Left forelimb (tissue), 1 donor: ENCODE measurements around the gene WDR27.

Source experiments
- DNase-seq: peaks from one replicate; pipeline ENCODE4 v3.0.0-alpha.2; 2018; ENCODE audit warnings: low spot score

The WDR27 gene

DNA sequence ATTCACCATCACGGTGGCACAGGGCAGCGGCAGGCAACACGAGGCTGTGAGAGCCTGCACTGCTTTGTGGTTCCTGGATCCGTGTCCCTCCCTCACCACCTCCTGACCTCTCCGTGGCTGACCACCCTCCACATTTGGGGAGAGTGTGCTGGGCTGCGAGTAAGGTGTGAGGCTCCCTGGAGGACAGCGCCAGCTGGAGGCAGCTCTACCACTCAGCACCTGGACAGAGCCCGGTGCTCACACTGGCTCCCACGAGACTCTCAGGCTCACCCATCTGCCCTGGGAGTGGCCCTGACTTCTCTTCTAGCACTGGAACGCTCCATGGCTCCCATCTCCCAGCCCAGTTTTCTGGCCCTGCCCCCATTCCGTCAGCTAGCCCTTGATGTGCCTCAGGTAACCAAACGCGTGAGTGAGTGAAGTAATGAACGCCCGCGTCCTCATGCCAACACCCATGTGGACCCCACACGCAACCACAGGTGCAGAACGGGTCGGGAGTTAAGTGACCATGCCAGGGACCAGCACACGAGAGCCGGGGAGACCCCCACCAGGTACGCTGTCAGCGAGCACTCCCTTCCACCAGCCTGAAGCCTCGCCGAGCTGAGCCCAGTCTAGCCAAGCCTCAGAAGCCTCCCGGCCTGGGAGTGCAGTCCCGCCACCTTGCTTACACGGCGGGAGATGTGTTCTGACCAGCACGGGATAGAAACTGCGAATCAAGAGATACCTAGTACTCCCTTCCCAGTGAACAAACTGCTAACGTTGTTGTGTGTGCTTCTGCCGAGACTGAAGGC, 137.2 kb downstream of the WDR27 start:
- DNase-seq: no peak

DNA sequence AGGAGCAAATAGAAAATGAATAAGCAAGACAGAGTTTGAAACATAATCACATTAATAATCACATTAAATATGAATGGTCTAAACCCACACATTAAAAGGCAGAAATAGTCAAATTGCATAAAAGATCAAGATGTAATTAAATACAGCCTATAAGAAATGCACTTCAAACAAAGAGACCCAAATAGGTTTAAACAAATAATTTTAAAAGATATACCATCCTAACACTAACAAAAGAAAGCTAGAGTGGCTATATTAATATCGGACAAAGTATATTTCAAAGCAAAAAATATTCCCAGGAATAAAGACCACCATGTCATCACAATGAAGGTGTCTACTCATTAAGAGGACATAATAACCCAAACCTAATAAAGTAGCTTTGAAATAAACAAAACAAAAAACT, 140.2 kb downstream of the WDR27 start:
- no peak for DNase-seq

DNA sequence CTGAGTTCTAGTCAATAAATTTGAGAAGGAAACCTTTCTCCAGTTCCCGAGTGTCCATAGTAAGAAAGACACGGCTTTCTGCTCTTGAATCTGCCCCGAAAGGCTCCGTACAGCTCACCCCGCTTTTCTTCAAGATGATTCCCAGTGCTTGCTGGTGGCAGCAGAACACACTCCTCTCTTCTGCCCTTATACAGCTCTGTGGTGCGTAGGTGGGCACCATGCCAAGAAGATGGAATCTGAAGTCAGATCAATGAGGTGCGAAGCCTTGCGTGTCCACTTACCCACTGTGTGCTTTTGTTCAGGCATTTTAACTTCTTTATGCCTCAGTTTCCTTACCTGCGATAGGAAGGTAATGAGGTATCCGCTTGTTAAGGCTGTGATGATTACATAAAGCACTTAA, 142.2 kb downstream of the WDR27 start:
- no peak for DNase-seq

DNA sequence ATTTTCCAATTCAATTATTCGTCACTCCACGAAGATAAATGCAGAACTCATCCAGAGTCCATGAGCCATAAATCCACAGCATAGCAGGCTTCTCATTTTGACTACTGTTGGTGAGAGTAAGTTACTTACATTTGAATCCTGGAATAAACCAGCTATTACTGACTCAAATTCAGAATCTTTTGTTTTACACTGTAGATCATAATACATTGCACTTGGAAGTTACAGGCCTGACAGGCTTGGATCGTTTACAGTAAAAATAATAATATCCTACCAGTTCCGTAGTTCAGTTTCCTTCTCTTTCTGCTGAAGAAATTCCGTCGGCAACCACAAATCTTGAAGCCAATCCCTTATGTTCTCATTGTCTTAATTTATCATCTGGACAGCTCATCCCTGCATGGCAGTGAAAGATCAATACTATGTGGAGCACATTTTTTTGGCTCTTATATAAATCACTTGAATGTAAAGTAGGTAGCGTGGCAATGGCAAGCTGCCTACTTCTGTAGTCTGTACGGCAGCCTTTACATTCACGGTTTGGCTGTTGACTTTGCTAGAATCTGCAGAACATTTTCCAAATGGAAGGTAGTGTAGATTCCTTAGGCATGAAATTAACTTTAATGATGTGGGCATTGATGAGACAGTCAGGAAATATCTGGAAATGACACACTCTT, 142.9 kb downstream of the WDR27 start:
- DNase-seq: no peak

DNA sequence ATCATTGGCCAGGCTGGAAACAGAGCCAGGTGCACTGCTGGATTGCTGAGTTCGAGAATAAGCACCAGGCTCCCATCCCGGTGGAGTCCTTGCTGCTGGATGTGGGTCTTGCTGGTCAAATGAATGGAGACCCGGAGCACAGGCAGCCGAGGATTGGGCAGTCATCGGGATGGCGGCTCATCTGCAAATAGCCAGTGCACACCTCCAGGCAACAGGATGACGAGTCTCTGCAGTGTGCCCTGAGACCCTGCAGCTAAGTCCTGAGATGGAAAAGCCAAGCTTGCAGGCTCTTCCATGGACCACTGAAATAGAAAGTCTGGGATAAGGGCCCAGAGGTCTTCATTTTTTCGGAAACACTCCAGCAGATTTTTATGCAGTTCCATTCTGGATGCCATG, 143.5 kb downstream of the WDR27 start:
- no peak for DNase-seq

DNA sequence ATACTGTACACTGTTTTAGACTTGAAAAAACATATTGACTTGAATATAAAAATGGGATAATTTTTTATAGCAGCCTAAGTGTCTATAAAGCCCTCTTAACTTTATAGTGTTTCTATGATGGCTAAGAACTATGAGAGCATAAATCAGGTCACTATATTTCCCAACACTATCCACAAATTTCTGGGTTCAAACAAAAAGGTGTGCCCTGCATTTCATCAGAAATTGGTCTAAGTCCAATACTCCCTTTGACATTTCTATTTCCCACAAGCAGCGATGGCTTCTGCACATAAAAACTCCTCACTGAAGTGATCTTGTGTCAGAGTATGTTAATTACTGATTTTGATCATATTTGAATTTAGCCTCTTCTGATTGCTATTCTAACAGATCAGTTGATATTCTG, 143.9 kb downstream of the WDR27 start:
- no peak for DNase-seq

DNA sequence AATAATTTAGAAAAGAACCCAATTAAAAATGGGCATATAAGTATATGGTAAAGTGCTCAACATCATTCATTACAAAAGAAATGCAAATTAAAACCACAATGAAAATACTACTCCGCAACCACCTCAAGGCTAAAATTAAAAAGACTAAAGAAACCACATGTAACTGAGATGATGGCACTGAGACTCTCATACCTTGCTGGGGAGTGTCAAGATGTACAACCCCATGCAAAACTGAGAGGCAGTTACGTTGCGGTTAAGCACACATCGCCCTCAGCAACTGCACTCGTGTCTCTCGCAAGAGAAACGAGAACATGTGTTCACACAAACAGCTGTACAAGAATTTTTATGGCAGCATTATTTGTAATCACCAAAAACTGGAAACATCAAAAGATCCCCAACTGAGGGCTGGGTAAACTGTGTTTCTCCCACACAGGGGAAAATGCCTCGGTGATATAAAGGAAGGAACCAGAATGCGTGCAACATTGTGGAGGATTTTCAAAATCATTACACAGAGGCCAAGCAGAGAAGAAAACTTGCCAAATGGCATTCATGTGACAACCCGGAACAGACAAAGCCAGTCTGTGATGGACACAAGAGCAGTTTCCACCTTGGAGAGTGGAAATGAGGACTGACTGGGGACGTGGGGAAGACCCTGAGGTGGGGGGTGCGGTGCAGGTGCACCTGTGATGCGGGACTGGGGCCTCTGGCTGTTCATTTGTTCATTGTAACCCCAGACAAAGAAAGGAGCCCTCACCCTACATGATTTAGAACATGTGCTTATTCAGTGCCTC, 144.9 kb downstream of the WDR27 start:
- no peak for DNase-seq

DNA sequence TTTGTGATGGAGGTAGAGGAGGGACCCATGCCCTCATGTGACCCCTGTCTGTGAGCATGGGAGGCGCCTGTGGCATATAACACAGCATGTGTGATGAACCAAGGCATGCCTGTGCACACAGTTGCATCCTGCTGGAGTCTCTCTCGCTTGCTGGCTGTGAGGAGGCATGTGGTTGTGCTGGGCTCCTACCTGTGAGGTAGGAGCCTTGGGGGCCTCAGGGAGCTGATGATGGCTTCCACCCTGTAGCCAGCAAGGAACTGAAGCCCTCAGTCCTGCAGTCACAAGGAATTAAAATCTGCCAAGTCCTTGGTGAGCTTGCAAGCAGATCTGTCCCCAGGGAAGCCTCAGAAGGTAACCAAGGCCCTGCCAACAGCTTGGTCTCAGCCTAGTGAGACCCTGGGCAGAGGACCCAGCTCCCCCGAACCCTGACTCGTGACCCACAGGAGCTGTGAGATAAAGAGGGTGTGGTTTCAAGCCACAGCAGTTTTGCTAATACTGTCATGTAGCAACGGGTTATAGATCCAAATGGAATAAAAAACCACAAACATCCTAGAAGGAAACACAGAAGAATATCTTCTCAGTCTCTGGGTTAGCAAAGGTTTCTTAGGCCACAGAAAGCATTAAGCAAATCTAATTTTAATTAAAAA, 145.7 kb downstream of the WDR27 start:
- DNase-seq: no peak

DNA sequence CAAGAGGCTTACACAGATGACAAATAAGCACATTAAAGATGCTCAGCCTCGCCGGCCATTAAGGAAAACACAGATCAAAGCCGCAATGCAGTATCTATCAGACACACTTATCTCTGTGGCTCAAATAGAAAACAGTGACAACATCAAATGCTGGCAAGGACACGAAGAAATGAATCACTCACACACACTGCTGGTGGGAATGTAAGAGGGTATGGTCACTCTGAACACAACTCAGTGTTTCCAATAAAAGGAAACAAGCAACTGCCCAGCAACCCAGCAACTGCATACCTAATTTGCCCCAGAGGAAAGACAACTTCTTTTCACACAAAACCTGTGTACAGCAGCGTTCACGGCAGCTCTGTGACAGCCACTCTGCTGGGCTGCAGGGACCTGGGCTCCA, 155.8 kb downstream of the WDR27 start:
- no peak for DNase-seq

DNA sequence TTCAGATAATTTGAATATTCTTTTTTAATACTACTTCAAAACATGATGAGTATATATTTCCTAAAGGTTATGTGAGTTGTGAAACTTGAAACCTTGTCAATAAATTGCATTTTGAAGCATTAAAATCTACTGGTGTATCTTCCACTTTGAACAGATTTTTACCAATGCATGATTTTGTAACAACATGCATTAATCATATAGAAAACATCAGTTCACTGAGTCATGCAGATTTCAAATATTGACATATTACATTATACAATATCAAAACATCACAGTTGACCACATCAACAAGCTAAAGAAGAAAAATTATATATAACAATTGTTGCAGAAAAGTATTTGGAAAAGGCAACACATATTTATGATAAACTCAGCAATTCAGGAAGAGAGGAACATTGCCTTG, 158.1 kb downstream of the WDR27 start:
- no peak for DNase-seq

DNA sequence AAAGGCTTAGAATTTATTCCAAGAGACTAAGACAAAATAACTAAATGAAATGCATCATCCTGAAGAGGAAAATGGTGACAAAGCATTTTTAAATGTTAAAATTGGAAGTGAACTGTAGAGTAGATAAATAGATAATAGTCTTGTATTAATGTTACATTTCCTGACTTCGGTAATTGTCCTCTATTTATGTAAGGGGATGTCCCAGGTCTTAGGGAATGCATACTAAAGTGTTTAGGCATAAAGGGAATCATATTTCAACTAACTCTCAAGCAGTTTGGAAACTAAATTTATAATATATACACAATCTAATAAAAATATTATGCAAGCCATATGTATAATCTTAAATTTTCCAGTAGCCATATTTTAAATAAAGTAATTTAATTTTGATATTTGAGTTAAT, 159.3 kb downstream of the WDR27 start:
- DNase-seq: no peak

DNA sequence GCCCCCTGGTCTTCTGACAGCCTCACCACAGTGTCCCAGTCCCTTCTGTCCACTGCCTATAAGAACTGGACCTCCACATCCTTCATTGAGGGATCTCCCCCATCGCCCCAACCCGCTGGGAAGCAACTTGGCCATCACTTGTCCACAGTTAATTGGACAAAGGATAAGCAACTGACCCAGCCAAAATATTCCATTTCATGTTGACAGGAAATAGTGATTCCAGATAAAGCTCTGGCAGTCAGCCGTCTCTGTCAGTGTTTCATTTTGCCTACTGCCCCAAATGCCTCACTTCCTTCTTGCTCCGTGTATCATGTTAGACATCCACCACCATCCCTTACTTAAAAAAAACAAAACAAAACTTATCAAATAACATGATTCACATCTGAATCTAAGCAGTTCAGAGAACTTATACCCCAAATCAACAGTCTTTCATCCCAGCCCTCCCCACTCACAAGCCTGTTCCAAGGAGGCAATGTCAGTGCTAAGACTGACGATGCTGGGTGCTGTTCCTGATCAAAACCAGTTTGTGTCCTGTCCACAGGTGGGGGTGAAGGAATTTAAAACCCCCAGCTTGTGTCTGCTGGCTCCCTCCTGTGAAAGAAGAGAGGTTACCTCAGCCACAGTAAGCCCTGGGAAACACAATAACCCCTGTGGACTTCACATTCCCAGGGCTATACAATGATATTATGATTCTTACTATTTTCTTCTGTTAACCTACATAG, 162.5 kb downstream of the WDR27 start:
- no peak for DNase-seq

DNA sequence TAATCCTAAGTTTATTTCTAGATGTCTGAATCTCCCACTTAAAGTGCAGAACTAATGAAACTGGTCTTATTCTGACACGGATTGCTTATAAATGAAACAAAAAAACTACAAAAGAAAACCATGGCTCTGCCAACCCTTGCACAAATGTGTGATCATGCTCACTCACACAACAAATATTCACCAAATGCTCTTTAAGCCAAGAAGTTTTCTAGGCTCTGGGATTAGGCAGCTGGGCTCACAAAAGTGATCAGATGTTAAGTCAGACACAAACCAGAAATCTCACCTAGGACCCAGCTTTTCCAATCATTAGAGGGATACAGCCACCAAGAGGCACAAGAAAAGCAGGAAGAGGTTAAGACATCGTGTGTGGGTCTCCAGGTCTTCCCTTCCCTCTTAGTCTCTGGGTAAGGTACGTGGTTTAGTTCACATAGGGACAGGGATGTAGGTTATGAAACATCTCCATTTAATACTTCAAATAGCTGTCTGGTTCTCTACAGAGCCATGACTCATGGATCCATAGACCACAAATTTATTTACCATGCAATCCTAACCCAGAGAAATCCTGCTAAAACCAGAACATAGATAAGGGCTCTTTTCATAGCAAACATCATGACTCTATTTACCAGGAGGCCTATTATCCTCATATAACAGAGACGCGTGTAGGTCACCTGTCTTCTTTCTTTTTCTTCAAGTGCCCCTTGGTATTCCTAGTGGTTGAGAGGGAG, 165.2 kb downstream of the WDR27 start:
- no peak for DNase-seq

DNA sequence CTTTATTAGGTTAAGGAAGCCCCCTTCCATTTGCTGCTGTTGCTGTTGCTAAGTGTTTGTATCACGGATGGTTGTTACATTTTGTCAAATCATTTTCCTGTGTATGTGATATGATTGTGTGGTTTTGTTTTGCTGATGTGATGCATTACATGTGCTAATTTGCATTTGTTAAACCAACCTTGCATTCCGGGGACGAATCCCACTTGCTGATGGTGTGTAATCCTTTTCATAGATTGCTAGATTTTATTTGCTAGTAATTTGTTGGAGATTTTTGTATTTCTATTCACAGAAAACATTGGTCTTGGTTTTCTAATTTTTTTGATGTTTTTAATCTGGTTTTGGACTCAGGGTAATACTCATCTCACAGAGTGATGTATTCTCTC, 167.8 kb downstream of the WDR27 start:
- DNase-seq: no peak

DNA sequence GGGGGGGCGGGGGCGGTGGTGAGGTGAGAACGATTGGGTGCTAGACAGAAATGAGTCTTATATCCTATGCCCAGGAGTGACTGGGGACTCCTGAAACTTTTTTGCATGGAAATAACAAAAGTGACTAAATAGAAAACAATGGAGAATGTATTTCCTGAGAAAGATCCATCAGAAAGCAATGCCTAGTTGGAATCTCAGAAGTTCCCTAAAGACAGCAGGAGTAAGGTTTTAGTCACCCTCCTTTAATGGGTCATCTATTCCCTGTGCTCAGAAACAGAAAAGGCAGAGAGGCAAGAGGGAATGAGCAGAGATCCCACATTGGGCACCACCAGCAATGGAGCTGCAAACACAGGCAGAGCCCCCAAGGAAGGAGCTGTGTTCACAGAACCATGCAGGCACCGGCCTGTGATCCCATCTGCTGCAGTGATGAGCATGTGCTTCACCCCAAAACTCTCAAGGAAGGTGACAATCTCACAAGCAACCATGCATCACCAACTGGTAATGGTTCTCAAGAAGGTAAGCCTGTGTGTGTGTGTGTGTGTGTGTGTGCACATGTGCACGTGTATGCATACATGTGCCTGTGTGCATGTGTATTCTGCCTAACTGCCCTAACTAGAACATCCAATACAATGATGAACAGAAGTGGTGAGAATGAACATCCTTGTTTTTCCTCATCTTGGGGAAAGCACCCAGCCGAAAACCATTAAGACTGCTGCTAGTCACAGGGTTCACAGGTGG, 168.4 kb downstream of the WDR27 start:
- DNase-seq: no peak

DNA sequence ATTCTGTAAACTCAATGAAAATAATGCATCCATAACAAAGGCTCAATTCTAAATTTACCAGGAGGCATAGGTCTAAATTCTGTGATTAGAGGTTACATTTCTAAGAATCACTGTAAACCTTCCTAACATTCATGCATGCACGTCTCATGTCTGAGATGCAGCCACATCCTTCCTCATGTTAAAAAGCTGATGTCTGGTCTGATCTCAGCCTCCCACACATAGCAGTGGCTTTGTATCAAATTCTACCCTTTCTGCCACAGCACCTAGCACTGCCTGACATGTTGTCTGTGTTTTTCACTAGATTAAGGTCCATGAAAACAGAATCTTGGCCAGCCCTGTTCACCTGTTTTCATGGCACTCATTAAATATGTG, 171.1 kb downstream of the WDR27 start:
- no peak for DNase-seq

DNA sequence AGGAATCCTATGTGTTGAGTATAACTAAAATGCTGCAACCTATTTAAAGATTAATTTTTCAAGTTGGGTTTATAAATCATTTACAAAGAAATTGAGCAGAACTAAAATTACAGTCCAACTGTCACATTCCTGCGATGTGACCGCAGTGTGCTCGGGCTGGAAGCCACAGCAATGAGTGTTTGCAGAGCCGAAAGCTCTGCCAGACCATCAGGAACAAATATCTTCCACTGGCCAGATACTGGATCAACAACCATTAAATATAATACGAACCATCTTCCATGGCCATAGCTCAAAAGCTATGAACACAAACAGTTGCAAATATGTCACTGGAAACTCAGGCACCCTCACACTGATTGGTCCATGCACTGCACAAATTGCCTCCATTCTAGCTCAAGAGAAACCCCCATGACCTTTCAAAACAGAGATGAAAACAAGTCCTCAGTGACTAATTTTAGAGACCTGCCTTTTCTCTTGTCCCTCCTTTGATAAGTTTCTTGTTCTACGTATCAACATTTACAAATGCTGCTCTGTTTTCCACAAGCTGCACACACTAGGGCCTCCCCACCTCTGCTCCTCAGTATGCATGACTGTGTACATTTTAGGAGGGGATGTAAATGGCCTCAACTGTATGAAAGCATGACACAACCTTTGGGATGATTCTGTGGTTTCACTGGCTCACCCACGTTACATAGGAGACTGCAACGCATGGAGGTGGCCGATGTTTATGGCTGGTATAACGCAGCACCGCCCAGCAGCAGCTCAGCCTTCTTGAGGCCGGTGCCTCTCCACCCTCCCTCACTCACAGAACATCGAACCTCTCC, 171.7 kb downstream of the WDR27 start:
- no peak for DNase-seq

DNA sequence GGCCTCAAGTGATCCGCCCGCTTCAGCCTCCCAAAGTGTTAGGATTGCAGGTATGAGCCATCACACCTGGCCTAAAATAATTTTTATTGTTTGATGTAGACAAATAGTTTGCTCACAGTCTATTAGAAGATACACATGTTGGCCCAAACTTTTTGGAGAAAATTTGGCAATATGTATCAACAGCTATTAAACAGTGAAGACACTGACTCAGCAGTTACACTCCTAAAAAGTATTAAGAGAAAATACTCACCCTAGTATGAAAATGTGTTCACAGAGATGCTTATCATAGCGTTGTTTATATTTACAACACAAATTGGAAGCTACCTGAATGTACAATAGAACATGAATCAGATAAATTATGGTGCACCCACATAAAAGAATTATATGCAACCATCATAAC, 173.1 kb downstream of the WDR27 start:
- DNase-seq: no peak

DNA sequence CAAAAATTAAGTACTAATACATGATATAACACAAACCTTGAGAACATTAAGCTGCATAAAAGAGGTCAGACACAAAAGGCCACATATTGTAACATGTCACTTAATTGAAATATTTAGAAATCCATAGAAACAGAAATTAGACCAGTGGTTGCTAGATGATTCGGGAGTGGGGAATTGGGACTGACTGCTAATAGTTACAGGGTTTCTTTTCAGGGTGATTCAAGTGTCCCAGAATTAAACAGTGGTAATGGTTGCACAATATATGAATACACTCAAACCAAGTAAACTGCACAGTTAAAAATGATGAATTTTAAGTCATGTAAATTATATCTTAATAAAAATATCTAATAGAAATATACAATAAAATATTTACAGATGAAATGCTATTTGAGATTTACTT, 174.5 kb downstream of the WDR27 start:
- no peak for DNase-seq

DNA sequence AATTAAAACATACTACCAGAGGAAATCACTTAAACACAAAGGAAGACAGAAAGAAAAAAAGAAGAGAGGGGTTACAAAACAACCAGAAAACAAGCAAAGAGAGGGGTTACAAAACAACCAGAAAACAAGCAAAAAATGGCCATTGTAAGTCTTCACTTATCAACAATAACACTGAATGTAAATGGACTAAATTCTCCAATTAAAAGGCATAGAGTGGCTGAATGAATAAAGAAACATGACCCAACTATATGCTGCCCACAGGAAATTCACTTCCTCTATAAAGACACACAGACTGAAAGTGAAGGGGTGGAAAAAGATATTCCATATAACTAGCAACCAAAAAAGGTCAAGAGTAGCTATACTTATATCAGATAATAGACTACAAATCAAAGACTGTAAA, 180.0 kb downstream of the WDR27 start:
- no peak for DNase-seq
